ENCODE measurements around the gene ALKBH3.

The ALKBH3 gene

GRCh38 chr11:43941257-43941994 is 60.8 kb downstream of the ALKBH3 start:
- DNase-seq (ENCODE audit: low read depth, low spot score): no peak
- TF ChIP-seq CTCF (IDR thresholded peaks at IDR 0.05; ENCODE audit: low read depth, low read length): no peak
- peak overlapping the region; percentile 39 for H3K4me3 ChIP-seq (ENCODE audit: low read depth, low read length)
- in situ Hi-C loops (cut with HindIII; ENCODE audit: low sequenced_read_pairs): no loop called here

- in situ Hi-C loops (cut with HindIII; ENCODE audit: low sequenced_read_pairs): no loop called here
- H3K4me3 ChIP-seq (ENCODE audit: low read depth, low read length): peak overlapping the region; percentile 39
- DNase-seq (ENCODE audit: low read depth, low spot score): peak; percentile 52
- no peak for TF ChIP-seq CTCF (IDR thresholded peaks at IDR 0.05; ENCODE audit: low read depth, low read length)
These were observed 62.2 kb downstream of the ALKBH3 start for GRCh38 chr11:43942662-43943371.

GRCh38 chr11:43943372-43943930 is 62.8 kb downstream of the ALKBH3 start:
- in situ Hi-C loops (cut with HindIII; ENCODE audit: low sequenced_read_pairs): no loop called here
- TF ChIP-seq CTCF (IDR thresholded peaks at IDR 0.05; ENCODE audit: low read depth, low read length): no peak
- no peak for DNase-seq (ENCODE audit: low read depth, low spot score)
- H3K4me3 ChIP-seq (ENCODE audit: low read depth, low read length): peak overlapping the region; percentile 40

- no peak for TF ChIP-seq CTCF (IDR thresholded peaks at IDR 0.05; ENCODE audit: low read depth, low read length)
- peak; percentile 63 for DNase-seq (ENCODE audit: low read depth, low spot score)
- in situ Hi-C loops (cut with HindIII; ENCODE audit: low sequenced_read_pairs): no loop called here
- peak overlapping the region; percentile 40 for H3K4me3 ChIP-seq (ENCODE audit: low read depth, low read length)
These were observed 63.5 kb downstream of the ALKBH3 start for GRCh38 chr11:43943931-43944751.

GRCh38 chr11:43944761-43945311 is 64.2 kb downstream of the ALKBH3 start:
- H3K4me3 ChIP-seq (ENCODE audit: low read depth, low read length): no peak overlapping the region
- peak; percentile 79 for TF ChIP-seq CTCF (IDR thresholded peaks at IDR 0.05; ENCODE audit: low read depth, low read length)
- no peak for DNase-seq (ENCODE audit: low read depth, low spot score)
- in situ Hi-C loops (cut with HindIII; ENCODE audit: low sequenced_read_pairs): no loop called here

- no peak for DNase-seq (ENCODE audit: low read depth, low spot score)
- in situ Hi-C loops (cut with HindIII; ENCODE audit: low sequenced_read_pairs): no loop called here
These were observed 66.4 kb downstream of the ALKBH3 start for GRCh38 chr11:43947003-43947500.

More at GRCh38 chr11:43947003-43947500, 66.4 kb downstream of the ALKBH3 start:
- H3K4me3 ChIP-seq (ENCODE audit: low read depth, low read length): no peak overlapping the region
- TF ChIP-seq CTCF (IDR thresholded peaks at IDR 0.05; ENCODE audit: low read depth, low read length): peak; percentile 30
